HepG2 (cell line): Measurements from ENCODE around the gene NPTXR. TPM values are rescaled to one million over a fixed set of nuclear protein-coding genes. Genes with fewer than 3 reads are reported as not detected.

Experiments used
- ARNTL ChIP-seq: sonication (generic); formaldehyde crosslinking; IDR thresholded peaks from 2 replicates; pipeline ENCODE4 v1.4.0; 2020; ENCODE audit warnings: mild to moderate bottlenecking, missing genetic modification reagents
- FOXC1 ChIP-seq: sonication (generic); formaldehyde crosslinking; IDR thresholded peaks from 2 replicates; pipeline ENCODE4 v1.8.0; 2022; ENCODE audit warnings: mild to moderate bottlenecking, missing genetic modification reagents, borderline replicate concordance
- GPBP1L1 ChIP-seq: sonication (generic); formaldehyde crosslinking; IDR thresholded peaks from 2 replicates; pipeline ENCODE4 v1.5.0; 2020; ENCODE audit warnings: mild to moderate bottlenecking, missing genetic modification reagents
- HBP1 ChIP-seq: IDR thresholded peaks from 2 replicates; pipeline ENCODE4 v1.6.1; 2016; ENCODE audit warnings: low read depth, control low read depth
- HNRNPL ChIP-seq: fragments of 200-400 bp; formaldehyde crosslinking; IDR thresholded peaks from 2 replicates; pipeline ENCODE4 v1.6.1; 2017; ENCODE audit warnings: mild to moderate bottlenecking, low read depth, low read length
- JARID2 ChIP-seq: sonication (generic); formaldehyde crosslinking; IDR thresholded peaks from 2 replicates; pipeline ENCODE4 v1.8.1; 2023; ENCODE audit warnings: missing genetic modification reagents, inconsistent platforms; ENCODE audit not compliant: insufficient replicate concordance
- MTA1 ChIP-seq: sonication (generic); formaldehyde crosslinking; IDR thresholded peaks from 2 replicates; pipeline ENCODE4 v1.4.0; 2020; ENCODE audit warnings: missing genetic modification reagents, mild to moderate bottlenecking, borderline replicate concordance
- NCOA2 ChIP-seq: sonication (generic); formaldehyde crosslinking; IDR thresholded peaks from 2 replicates; pipeline ENCODE4 v1.8.0; 2022; ENCODE audit warnings: inconsistent platforms
- NR0B2 ChIP-seq: sonication (generic); formaldehyde crosslinking; IDR thresholded peaks from 2 replicates; pipeline ENCODE4 v1.4.0; 2020; ENCODE audit warnings: mild to moderate bottlenecking, missing genetic modification reagents
- PHF20 ChIP-seq: sonication (generic); formaldehyde crosslinking; IDR thresholded peaks from 2 replicates; pipeline ENCODE4 v1.5.0; 2020; ENCODE audit warnings: mild to moderate bottlenecking, missing genetic modification reagents
- SKI ChIP-seq: fragments of 450-650 bp; IDR thresholded peaks from one replicate; pipeline ENCODE4 v1.6.1; 2018; ENCODE audit warnings: mild to moderate bottlenecking; ENCODE audit not compliant: partially characterized antibody
- TCF7 ChIP-seq: sonication (generic); IDR thresholded peaks from 2 replicates; pipeline ENCODE4 v1.6.1; 2016; ENCODE audit warnings: antibody characterized with exemption, low read depth
- TCF7L2 ChIP-seq: IDR thresholded peaks from 2 replicates; pipeline ENCODE4 v1.6.1; 2011; ENCODE audit warnings: mild to moderate bottlenecking, low read depth, low read length, moderate library complexity
- TGIF2 ChIP-seq: IDR thresholded peaks from 2 replicates; pipeline ENCODE4 v1.6.1; 2016; ENCODE audit warnings: control low read depth, missing compliant biosample characterization
- TRAFD1 ChIP-seq: sonication (generic); formaldehyde crosslinking; IDR thresholded peaks from 2 replicates; pipeline ENCODE4 v1.5.1; 2020; ENCODE audit warnings: missing genetic modification reagents, mild to moderate bottlenecking, borderline replicate concordance
- ZFP1 ChIP-seq: IDR thresholded peaks from 2 replicates; pipeline ENCODE4 v1.6.1; 2016
- ZFP90 ChIP-seq: sonication (generic); formaldehyde crosslinking; IDR thresholded peaks from 2 replicates; pipeline ENCODE4 v1.8.0; 2022; ENCODE audit warnings: missing genetic modification reagents, mild to moderate bottlenecking, inconsistent platforms, borderline replicate concordance
- ZHX1 ChIP-seq: sonication (generic); formaldehyde crosslinking; IDR thresholded peaks from 2 replicates; pipeline ENCODE4 v1.8.1; 2022; ENCODE audit warnings: low read depth, mild to moderate bottlenecking, missing genetic modification reagents
- ZNF33B ChIP-seq: sonication (generic); formaldehyde crosslinking; IDR thresholded peaks from 2 replicates; pipeline ENCODE4 v1.5.1; 2020; ENCODE audit warnings: mild to moderate bottlenecking, missing genetic modification reagents
- ZNF354B ChIP-seq: sonication (generic); formaldehyde crosslinking; IDR thresholded peaks from 2 replicates; pipeline ENCODE4 v1.8.0; 2022; ENCODE audit warnings: mild to moderate bottlenecking, missing genetic modification reagents
- ZNF451 ChIP-seq: sonication (generic); formaldehyde crosslinking; IDR thresholded peaks from 2 replicates; pipeline ENCODE4 v1.5.0; 2020; ENCODE audit warnings: mild to moderate bottlenecking, missing genetic modification reagents
- ZNF607 ChIP-seq: sonication (generic); formaldehyde crosslinking; IDR thresholded peaks from 2 replicates; pipeline ENCODE4 v1.5.1; 2020; ENCODE audit warnings: missing genetic modification reagents, mild to moderate bottlenecking, borderline replicate concordance
- ZNF740 ChIP-seq: sonication (generic); formaldehyde crosslinking; IDR thresholded peaks from 2 replicates; pipeline ENCODE4 v1.4.0; 2020; ENCODE audit warnings: missing genetic modification reagents
- ZSCAN29 ChIP-seq: sonication (generic); formaldehyde crosslinking; conservative IDR thresholded peaks from 2 replicates; pipeline ENCODE4 v1.4.0; 2020; ENCODE audit warnings: mild to moderate bottlenecking, missing genetic modification reagents
- polyA plus RNA-seq, 8 experiments: library from polyadenylated mRNA; depleted of rRNA in 3 of 8; stranded (reverse) in 7 of 8; unstranded in 1 of 8; fragments of >200 nt; fragmentation: Illumina TruSeq in 4 of 8; extraction: Trizol in 4 of 8; gene quantifications; 2 replicates each; pipeline versions ENCODE4 v1.2.1 to v1.2.3, GENCODE V29; 2011 to 2016; ENCODE audit warnings: low read depth in 4 of 8, missing spikeins in 1 of 8, mixed read lengths in 1 of 8; ENCODE audit not compliant: insufficient read depth in 1 of 8
- total RNA-seq, 5 experiments: library from RNA; depleted of rRNA; stranded (reverse); fragments of >200 nt; fragmentation: Illumina TruSeq; extraction: Trizol; gene quantifications; 2 replicates each; pipeline ENCODE4 v1.2.3, GENCODE V29; 2016; ENCODE audit warnings: low read depth in 1 of 5

NPTXR gene
- total and polyA plus RNA-seq, 2 of the 13 experiments (the other 11 are each of a cell fraction or from before 2014, with no cell fraction given) = 2.6 to 4.8 TPM

GRCh38 chr22:38824585-38824984, 19.2 kb downstream of the NPTXR start (continued):
- no peak for TF ChIP-seq NR0B2 (CRISPR knock-in tag)
- no peak for TF ChIP-seq SKI
- TF ChIP-seq GPBP1L1 (CRISPR knock-in tag) = no peak
- TF ChIP-seq ZNF607 = peak; percentile 86
- peak; percentile 72; the same call in 1 of the 2 replicates for TF ChIP-seq TGIF2 (CRISPR knock-in tag)
- TF ChIP-seq ZHX1 (CRISPR knock-in tag) = no peak
- peak; percentile 65 for TF ChIP-seq NCOA2 (CRISPR knock-in tag)
- no peak for TF ChIP-seq MTA1 (CRISPR knock-in tag)
- TF ChIP-seq ZNF33B (CRISPR knock-in tag) = no peak
- peak; percentile 67; the same call in 1 of the 2 replicates for TF ChIP-seq ARNTL (CRISPR knock-in tag)
- TF ChIP-seq HNRNPL = no peak
- TF ChIP-seq ZFP90 (CRISPR knock-in tag) = 0 out of 2 replicates have a peak, but pooled peaks have one; percentile 72
- TF ChIP-seq JARID2 = no peak
- no peak for TF ChIP-seq ZNF354B (CRISPR knock-in tag)
- no peak for TF ChIP-seq TCF7
- no peak for TF ChIP-seq FOXC1
- no peak for TF ChIP-seq ZSCAN29 (CRISPR knock-in tag)
- TF ChIP-seq ZFP1 (CRISPR knock-in tag) = peak; percentile 71; the same call in 1 of the 2 replicates
- no peak for TF ChIP-seq ZNF740 (CRISPR knock-in tag)
- no peak for TF ChIP-seq TCF7L2
- no peak for TF ChIP-seq ZNF451
- TF ChIP-seq HBP1 (CRISPR knock-in tag) = peak; percentile 82; the same call in 1 of the 2 replicates
- TF ChIP-seq PHF20 = no peak; the same call in 1 of the 2 replicates
- TF ChIP-seq TRAFD1 (CRISPR knock-in tag) = no peak
